Activated T-cell treated with anti-CD3 and anti-CD28 coated beads for 1 hour (primary cell): Measurements from ENCODE around the gene RNF2.

Source experiments
- DNase-seq: peaks from one replicate; pipeline ENCODE4 v3.0.0-alpha.2; 2020; ENCODE audit warnings: low read depth

RNF2 gene

DNA sequence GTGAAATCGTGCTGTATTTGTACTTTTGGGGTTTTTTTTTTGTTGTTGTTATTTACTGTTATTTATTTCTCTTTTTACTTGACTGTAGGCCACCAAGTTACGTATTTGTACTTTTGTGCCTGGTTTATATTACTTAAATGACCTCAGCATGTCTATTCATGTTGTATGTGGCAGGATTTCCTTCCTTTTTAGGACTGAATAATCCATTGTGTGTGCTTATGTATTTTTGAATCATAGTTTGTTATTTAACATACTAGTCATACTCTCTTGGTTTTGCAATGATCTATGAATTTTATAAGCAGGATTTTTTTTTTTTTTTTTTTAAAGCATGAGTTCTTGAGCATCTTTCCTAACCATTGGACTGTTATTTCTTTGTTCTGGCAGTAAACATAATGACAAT is 51.2 kb downstream of the RNF2 start:
- no peak for DNase-seq

DNA sequence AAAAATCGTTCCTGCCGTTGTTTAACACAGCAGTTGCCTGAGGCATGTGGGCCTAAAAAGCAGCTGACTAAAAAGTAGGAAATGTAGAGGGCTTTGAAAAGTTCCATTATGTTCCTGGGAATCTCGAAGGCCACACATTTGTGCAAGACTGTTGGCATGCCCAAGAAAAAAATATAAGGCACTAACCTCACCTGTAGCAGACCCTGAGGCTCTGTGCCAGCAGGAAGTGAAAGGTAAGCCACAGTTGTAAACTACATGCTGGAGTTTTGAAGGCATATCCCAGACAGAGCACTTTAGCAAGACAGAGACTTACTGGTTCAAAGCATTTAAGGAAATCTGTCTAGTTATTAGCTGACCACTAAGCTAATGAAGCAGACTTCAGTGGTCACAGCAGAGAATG is 58.7 kb downstream of the RNF2 start:
- DNase-seq, result no peak

DNA sequence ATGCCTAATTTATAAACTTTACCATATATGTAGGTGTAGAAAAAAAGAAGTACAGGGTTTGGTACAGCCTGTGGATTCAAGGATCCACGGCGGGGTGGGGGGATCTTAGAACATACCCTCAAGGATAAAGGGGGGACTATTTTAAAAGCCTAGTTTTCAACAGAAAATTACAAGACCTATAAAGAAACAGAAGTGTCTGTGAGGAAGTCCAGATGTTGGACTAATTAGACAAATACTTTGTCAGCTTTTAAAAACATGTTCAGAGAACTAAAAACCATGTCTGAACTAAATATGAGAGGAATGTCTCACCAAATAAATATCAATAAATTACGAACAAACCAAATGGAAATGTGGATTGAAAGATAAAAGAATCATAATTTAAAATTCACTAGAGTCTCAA is 59.8 kb downstream of the RNF2 start:
- no peak for DNase-seq

DNA sequence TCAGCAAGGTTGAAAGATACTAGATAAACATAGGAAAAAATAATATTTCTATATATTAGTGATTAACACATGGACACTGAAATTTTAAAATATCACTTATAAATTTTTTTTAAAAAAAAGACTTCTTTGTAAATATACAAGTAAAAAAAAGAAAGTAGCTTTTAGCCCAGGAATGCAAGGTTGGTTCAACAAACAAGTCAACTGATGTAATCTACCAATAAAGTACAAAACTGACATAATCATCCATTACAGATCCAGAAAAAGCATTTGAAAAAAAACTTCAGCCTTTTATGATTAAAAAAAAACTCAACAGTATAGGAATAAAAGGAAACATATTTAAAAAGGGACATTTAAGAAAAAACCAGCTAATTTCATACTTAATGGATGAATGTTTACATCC is 63.0 kb downstream of the RNF2 start:
- DNase-seq, result no peak

DNA sequence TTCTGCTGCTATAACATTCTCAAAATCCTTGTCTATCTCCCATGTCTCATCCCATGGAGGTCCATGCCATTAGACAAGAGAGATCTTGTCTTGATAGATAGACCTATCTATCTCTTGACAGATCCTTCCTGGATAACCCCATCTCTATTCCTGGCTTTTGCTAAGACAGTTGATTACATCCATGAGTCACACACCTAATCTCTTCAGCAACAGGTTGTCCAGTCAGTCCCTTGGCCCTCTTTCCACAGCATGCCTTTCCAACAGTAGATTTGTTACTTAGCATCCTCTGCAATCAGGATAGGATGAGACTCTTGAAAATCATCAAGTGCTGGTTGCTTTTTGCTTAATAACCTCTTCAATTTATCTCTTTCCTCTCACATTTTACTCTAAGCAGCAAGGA is 64.8 kb downstream of the RNF2 start:
- no peak for DNase-seq

DNA sequence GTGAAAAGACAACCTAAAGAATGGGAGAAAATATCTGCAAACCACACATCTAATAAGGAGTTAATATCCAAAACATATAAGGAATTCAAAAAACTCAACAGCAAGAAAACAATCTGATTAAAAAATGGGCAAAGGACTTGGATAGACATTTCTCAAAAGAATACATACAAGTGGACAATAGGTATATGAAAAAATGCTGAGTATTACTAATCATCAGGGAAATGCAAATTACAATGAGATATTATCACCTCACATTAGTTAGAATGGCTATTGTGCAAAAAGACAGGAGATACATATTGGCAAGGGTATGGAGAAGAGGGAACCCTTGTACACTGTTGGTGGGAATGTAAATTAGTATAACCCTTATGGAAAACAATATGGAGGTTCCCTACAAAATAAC is 66.5 kb downstream of the RNF2 start:
- no peak for DNase-seq

DNA sequence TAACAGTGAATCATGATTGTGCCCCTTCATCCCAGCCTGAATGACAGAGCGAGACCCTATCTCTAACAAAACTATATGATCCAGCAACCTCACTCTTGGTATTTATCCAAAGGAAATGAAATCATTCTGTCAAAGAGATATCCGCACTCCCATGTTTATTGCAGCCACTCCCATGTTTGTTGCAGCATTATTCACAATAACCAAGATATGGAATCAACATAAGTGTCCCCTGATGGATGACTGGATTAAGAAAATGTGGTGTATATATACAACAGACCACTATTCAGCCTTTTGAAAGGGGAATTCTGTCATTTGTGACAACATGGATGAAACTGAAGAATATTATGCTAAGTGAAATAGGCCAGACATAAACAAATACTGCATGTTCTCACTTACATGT is 67.0 kb downstream of the RNF2 start:
- no peak for DNase-seq

DNA sequence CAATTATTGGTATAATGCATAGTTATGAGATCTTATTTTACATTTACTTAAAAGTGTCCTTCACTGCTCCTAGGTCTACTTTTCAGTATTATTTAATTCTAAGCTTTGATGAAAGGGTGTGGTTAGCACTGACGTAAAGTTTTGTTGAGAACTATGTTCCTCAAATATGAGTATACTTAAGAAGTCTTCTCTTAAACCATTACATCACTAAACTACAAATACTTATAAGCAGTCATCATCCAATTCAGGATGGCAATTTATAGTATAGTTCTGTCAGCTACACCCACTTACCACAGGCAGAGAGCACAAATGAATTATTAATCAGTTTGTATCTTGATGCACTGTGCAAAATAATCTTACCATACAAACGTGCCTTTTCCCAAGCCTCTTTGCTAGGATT is 84.3 kb downstream of the RNF2 start:
- DNase-seq, result no peak

DNA sequence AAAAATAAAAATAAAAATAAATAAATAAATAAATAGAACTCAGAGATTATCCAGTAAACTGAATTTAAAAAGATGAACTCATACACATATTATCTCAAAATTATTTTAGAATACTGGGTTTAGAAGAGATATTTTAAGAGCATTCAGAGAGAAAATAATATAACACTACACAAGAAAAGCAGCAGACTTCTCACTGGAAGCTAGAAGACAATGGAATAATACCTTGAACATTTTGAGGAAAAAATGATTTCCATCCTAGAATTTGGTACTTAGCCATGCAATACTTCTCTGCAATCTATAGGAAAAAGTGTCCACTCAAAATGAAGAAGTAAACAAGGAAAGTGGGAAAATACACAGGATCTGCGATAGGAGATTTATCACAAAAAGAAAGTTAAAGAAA is 87.2 kb downstream of the RNF2 start:
- DNase-seq, result no peak

DNA sequence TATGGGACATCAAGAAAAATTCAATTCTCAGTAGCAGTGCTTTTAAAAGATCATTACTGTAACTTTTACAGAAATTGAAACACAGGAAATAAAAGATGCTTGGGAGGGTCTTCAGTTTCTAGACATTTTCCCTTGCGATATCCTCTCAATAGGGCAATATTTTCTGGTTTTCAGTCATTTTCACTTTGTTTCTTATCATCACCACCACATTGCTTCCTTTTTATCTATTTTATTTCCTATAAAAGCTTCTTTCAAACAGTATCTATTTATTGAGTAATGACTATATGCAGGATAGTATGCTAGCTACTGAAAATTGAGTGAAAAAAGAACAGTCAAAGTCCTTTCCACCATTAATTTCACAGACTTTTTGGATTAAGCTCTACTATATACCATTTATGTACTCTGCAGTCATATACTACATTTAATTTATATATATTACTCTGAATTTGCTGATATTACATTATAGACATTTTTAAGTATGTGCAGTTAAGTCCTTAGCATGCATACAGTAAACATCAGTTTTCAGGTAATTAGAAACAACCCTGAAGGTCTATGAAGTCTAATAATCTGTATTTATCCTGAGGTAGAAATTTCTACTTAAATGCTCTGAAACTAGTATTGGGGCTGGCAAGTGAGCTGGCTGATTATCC is 92.7 kb downstream of the RNF2 start:
- no peak for DNase-seq

DNA sequence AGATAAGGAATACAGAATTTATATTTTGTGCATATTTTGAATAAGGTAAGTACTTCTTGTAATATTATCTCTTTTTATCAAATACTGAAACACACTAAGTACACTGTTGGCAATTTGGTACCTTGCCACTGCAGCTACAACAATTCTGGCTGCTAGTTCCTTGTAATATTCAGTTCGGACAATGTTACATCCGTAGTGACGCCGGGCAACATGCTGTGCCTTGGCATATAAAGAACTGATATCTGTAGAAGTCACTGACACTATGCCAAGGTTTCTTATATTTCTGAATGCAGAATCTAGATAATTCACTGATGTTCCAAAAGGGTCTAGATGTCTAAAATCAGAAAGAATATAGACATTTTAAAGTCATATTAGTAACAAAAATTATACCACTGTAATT is 93.9 kb downstream of the RNF2 start:
- DNase-seq, result no peak

DNA sequence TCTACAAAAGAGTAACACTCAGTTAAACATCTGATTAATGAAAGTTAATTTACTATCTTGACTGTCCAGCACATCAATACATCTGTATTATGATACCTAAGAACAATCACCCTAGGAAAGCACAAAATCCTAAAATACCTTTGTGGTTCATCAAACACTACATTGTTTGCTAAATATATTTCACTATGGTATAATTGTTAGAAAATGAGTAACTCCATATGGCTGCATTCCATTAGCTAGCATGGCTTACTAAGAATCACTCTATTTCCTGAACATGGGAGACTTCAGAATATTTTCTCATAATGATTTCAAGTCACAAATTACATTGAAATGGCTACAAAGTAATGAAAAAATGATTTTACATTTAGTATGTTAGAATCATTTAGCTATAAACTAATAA is 98.9 kb downstream of the RNF2 start:
- no peak for DNase-seq

DNA sequence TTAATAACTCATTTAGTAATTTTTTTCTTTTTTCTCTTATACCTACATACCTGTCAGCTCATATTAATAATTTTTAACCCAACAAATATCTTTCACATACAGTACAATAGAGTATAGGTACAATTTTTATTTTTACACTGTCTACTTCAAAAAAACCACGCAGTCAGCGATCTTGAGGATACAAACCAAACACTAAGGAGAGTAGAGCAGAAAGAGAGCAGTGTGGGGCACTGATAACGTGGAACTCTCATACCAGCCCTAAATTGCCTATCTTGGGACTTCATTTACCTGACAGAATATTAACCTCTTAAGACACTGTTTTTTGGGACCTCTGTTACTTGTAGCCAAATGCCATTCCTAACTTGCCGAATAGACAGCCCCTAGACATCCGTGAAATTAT is 105.9 kb downstream of the RNF2 start:
- DNase-seq, result no peak
